ENCODE data around the gene SIRT4. TPM values are rescaled to one million over a fixed set of nuclear protein-coding genes. Genes with fewer than 3 reads are reported as not detected.

The SIRT4 gene
- total RNA-seq, 1 donor from 2014 or later: 3.4 TPM

DNA sequence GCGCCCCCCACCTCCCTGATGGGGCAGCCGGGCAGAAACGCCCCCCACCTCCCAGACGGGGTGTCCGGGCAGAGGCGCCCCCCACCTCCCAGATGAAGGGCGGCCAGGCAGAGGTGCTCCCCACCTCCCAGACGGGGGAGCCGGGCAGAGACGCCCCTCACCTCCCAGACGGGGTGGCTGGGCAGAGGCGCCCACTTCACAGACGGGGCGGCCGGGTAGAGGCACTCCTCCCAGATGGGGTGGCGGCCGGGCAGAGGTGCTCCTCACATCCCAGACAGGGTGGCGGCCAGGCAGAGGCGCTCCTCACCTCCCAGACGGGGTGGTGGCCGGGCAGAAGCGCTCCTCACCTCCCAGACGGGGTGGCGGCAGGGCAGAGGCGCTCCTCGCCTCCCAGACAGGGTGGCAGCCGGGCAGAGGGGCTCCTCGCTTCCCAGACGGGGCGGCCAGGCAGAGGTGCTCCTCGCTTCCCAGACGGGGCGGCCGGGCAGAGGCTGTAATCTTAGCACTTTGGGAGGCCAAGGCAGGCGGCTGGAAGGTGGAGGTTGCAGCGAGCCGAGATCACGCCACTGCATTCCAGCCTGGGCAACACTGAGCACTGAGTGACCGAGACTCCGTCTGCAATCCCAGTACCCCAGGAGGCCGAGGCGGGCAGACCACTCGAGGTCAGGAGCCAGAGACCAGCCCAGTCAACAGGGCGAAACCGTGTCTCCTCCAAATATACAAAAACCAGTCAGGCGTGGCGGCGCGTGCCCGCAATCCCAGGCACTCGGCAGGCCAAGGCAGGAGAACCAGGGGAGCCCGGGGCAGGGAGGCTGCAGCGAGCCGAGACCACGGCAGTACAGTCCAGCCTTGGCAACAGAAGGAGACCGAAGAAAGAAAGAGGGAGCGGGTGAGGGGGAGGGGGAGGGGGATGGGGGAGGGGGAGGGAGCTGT lies 23.7 kb upstream of the SIRT4 start:
- DNase-seq: no peak

DNA sequence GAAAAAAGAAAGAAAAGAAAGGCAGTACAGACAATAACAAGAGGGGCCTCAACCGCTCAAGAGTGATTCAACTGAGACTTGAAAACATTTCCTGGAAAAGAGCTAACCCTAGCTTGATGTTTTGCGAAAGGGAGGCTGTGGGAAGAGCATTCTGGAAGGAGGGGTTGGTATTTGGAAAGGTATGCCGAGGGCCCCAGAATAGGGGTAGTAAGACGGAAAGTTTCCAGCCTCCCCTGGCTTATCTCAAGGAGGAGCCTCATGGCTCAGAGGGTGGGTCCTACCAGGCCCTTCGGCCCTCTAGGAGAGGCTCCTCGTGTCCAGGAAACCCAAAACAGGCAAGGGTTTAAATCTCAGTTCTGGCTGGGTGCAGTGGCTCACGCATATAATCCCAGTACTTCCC lies 18.8 kb upstream of the SIRT4 start:
- no peak for DNase-seq

DNA sequence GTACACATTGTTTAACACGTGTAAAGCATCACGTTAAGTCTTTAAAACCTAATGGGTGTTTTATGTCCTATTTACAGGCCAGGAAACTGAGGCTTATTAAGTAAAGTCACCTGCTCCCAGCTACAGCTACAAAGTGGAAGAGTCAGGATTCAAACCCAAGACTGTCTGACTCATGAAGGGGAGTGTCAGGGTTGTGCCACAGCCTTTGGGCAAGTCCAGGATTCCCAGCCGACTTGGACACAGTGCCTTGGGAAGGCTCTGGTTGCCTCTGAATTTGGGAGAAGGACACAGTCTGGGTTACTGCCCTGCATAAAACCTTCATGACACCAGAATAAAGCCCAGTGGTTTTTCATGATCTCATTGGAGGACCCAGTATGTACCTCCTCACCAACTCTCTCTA lies 17.7 kb upstream of the SIRT4 start:
- DNase-seq: no peak

DNA sequence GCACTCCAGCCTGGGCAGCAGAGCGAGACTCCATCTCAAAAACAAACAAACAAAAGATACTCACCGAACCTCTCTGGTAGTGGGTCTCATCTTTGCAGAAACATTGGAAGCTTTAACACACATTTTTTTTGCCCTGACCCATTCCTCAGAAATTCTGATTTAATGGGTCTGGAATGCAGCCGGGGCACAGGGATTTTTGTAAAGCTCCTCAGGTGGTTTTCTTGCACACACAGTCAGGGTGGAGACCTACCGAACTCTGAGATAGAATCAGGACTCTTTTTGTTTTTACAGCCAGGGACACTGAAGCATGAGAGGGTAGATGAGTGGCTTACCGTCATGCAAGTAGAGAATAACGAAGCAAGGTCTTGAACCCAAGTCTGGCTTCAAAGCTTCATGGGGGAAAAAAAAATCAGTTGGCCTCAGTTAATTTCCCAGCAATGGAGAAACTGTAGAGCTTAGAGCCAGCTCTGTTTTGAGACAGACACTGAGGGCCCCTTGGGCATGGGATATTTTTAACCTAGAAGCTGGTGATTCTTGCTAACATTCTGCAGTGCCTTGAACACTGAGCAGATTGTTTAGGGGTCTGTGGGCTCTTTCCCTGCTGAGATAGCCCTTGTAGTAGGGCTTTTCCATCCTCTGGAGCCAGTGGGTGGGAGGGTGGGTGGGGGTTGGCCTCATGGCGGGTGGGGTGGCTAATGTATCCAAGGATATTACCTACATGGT lies 15.2 kb upstream of the SIRT4 start:
- no peak for DNase-seq

DNA sequence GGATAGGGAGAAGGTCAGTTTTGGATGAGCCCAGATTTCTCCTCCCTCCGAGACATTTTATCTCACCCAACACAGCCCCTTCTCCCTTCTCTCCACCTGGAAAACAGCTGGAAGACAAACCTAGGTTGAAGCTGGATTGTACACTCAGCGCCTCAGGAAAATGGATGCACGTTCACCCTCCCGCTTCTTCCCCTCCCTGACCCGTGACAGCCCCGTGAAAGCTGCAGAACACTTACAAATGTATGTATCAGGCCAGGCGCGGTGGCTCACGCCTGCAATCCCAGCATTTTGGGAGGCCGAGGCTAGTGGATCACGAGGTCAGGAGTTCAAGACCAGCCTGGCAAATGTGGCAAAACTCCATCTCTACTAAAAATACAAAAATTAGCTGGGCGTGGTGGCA lies 14.6 kb upstream of the SIRT4 start:
- DNase-seq: no peak

DNA sequence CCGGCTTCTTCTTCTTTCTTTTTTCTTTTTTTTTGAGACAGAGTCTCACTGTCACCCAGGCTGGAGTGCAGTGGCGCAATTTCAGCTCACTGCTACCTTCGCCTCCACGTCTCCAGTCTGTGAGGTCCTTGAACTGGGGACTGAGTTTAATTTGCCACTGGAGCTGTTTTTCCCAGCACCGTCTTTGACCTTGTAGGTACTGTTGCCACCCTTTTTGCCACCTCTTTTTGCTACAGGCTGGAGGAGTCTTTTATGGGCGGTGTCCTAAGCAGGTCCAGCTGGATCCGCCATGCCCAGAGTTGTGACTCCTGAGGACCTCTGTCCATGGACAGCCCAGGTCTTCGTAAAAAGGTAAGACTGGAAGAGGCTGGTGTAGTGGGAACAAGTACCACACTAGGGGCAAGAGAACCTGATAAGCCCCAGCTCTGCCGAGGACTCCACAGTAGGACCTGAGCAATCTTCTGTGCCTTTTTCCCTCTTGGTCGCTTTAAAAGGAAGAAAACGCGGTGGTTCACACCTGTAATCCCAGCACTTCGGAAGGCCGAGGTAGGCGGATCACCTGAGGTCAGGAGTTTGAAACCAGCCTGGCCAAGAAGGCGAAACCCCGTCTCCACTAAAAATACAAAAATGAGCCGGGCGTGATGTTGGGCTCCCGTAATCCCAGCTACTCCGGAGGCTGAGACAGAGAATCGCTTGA lies 11.4 kb upstream of the SIRT4 start:
- peak; percentile 20 for DNase-seq

DNA sequence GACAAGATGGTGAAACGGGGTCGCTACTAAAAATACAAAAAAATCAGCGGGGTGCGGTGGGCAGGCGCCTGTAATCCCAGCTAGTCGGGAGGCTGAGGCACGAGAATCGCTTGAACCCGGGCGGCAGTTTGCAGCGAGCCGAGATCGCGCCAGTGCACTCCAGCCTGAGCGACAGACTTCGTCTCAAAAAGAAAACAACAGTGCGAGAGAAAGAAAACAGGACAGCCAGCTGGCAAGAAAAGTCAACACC lies 9.8 kb upstream of the SIRT4 start:
- DNase-seq: no peak

DNA sequence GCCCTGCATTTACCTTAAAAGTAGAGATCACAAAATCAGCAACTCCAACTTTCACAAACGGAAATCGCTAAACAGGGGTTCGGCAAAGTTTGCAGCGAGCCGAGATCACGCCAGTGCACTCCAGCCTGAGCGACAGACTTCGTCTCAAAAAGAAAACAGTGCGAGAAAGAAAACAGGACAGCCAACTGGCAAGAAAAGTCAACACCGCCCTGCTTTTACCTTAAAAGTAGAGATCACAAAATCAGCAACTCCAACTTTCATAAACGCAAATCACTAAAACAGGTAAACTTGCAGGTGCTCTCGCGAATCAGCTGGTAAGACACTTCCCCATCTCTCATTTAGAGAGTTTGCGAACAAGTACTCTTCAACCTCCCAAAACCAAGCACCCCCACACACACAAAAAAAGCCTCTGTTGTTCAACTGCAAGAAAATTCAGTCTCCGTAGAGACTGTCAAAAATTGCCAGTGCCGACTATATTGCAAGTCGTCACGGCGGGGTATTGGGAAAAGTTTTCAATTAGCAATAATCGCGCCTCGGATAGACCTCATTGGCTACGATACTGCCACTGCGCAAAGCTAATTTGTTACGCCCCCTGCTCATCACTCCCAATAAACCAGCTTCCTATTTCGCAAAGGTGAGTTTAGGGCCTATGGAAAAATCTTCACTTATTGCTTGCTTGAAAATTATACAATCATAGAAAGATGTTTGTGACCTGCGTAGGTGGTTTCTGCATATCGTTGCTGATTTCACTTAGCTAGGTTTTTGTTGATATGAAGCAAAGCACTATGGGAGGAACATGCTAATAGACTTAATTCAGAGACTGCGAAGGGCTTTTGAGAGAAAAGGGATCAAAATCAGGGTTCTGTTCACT lies 9.2 kb upstream of the SIRT4 start, which contains the start of gene RNU4-1:
Gene RNU4-1, minus strand, starts transcription at position 577 of the 871 bp plus-strand sequence.
- peak; percentile 88 for DNase-seq

DNA sequence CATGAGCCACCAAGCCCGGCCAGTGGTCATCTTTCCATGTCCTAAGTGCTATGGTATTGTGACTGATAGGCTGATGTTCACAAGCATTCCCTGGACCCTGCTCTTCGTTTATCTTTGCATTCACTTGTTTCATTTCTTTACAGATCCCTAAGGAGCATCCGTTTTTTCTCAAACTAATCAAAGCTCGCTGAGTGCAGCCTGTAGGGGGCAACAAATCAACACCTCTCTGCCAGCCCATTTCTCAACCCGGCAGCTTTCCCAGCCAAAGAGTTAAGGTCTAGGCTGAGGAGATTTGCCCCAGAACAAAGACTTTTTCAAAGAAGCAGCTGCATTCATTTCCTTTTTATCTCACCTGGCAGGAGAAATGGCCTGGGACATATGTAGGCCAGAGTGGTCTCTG lies 12.1 kb downstream of the SIRT4 start:
- peak; percentile 34 for DNase-seq

DNA sequence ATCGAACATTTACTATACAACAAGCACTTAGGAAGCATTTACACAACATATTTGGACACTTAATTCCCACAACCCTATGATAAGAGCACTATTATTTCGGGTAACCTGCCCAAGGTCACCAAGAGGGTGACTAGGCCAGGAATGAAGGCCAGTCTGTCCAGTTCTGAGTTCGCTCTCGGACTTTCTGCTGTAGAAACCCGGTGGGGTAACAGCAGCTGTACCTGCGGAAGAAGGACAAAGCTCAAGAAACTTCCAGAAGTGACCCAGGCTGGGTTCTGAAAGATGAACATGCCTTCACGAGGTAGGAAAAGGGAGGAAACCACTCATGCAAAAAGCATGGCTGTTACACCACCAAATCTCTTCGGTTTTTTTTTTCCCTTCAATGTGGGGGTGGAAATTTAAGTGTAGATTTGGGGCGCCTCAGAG lies 14.7 kb downstream of the SIRT4 start:
- no peak for DNase-seq

DNA sequence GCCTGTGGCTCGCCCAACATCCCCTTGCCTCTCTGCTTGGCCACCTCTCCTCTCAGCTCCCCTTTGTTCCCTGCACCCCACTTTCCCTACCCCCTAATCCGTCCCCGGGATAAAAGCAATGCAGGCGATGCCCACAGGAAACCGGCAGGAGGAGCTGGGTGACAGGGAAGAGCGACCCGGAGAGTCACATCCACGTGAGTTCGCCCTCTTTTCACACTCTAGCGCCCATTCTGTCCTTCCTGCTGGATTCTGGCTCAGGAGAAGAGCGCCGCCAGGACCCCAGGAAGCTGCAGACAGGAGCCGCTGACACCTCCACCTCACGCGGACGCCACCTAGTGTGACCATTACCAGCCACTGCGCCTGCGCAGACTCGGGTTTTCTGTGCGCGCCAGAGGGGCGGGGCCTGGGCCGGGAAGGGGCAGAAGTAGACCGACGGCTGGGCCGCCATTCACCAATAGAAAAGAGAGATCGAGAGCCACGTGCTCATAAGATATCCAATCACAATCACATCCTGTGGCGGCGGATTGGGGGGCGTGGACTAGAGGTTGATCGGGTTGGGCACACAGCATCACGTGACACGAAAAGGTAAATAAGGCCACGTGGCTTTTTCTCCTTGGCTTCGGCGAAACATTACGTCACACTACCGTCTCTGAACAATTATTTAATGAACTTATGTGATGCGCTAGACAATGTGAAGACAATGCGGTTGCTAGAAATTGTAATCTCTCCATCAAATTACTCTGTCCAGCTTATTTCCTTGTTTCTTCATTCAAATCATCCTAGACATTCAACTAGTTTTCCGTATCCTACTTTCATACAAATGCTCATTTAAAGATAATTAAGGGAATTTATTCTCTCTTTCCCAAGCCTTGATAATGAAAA lies 15.3 kb downstream of the SIRT4 start:
- peak; percentile 99 for DNase-seq

DNA sequence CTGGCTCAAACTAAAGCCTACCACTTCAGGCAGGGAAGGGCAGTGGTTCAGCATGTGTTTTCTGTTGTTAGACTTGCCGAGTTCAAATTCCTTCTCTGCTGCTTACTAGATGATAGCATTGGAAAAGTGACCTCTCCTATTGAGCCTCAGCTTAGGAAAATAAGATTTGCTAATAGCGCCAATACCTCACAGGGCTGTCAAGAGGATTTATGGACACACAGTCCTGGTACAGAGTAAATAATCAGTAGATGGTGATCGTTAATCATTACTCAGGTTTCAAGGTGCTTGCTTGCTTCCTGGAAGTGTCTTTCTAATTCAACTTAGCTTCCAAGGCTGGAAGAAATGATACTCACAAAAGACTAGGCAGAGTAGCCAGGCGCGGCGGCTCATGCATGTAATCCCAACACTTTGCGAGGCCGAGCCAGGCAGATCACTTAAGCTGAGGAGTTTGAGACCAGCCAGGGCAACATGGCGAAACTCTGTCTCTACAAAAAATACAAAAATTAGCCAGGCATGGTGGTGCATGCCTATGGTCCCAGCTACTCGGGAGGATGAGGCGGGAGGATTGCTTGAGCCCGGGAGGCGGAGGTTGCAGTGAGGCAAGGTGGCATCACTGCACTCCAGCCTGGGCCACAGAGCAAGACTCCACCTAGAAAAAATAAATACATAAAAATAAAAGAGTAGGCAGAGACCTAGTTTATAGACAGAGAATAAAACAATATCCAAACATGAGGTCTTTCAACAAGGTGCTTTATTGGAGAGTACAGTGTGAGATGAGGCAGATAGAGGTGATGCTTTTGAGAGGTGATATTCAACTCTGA lies 19.5 kb downstream of the SIRT4 start:
- DNase-seq: no peak

DNA sequence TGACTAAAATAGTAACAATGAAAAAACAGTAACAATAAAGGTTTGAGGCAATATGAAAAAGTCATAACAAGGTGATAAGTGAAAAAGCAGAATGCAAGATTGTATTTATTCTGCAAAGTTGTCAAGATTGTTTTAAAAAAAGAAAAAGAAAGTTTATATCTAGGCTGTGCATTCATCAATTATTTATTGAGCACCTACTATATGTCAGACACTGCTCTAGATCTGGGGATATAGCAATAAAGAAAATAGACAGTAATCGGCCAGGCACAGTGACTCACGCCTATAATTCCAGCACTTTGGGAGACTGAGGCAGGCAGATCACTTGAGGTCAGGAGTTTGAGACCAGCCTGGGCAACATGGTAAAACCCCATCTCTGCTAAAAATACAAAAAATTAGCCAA lies 21.7 kb downstream of the SIRT4 start:
- DNase-seq: no peak

DNA sequence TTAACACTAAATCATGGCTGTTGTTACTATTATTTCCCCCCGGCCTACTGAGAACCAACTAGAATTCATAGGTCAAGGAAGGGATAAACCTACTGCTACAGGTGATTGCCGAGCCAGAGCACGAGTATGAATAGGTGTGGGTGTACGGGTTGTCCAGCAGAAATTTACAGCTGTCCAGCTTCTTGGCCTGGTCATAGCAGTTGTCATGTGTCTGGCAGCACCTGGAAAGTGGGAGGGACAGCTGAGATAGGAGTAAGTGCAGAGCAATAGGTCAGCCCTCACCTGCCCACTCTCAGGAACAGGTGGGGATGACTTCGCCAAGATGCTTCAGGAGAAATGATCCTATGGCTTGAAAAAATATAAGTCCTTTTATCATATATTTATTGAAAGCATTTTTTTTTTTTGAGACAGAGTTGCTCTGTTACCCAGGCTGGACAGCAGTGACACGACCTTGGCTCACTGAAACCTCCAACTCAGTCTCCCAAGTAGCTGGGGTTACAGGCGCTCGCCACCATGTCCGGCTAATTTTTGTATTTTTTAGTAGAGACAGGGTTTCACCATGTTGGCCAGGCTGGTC lies 22.8 kb downstream of the SIRT4 start:
- DNase-seq: no peak

DNA sequence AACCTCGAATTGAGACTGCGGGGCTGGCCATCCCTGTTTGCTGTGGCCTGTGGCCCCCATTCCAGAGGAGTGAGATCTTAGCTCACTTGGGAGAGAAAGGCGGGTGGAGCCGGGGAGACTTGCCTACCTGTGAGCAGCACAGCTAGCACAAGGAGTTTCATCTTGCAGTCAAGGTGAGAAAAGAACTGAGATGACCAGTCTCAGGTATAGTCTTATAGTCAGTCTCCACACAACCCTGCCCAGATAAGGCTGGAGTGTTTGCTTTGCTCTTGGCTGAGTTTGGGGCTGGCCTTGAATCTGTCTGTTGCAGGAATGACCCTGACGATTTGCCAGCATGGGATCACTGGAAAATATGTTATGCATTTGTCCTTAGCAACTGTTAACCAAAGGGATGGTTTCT lies 25.5 kb downstream of the SIRT4 start, which contains the start of gene PLA2G1B:
Gene PLA2G1B, minus strand, starts transcription at position 187 of the 400 bp plus-strand sequence. Its CDS starts 26 bp downstream, at position 161.
- no peak for DNase-seq

DNA sequence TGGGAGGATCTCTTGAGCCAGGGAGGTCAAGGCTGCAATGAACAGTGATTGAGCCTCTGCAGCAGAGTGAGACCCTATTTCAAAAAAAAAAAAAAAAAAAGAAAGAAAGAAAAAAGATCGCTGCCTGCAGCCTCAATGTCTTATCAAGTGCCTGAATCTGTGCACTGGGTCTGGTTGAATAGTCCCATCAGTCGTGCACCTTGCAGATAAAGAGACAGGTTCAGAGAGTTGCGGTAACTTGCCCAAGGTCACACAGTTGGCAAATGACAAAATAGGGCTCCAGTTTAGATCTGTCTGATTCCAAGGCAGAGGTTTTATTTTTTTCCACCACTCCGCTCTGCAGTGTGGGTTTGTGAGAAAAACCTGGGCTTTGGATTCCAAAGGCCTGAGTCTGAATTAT lies 26.1 kb downstream of the SIRT4 start:
- DNase-seq: no peak

DNA sequence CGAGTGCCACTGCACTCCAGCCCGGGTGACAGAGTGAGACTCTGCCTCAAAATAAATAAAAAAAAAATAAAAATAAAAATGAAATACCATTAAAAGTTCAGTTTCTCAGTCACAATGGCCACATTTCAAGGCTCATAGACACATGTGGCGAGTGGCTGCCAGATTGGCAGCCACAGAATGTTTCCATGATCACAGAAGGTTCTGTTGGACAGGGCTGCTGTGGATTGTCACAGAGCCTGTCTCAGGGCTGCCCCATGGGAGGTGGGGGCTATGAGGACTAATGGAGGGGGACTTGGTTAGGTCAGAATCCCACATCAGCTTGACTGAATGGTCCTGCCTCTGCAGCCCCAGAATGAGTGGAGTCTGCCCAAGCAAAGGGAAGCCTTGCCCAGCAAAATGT lies 29.3 kb downstream of the SIRT4 start:
- DNase-seq: no peak

DNA sequence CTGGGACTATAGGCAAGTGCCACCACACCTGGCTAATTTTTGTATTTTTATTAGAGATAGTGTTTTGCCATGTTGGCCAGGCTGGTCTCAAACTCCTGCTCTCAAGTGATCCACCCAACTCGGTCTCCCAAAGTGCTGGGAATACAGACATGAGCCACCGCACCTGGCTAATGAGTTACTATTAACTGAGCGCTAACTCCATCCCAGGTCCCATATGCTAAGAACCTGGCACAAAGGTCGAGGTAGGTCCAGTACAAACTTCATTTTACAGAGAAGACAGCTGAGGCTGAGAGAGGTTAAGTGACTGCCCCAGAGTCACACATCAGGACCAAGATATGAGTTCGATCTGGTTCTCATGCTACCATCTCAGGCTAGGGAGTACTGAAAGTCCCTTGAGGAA lies 29.9 kb downstream of the SIRT4 start:
- no peak for DNase-seq

DNA sequence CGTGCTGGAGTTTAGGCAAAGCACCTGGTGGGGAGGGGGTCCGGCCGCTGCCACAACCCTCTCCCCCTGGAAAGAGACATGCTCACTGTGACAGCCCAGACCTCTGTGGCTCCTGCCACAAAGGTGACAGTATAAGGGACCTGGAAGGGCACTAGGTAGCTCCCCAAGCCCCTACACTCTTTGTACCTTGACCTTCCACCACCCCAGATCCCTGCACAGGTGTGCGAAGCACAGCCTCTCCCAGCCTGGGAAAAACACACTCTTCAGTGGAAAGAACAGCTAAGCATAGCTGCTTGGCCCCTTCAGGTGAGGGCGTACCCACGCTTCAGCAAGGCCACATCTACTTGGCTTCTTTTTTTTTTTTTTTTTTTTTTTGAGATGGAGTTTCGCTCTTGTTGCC lies 30.4 kb downstream of the SIRT4 start:
- no peak for DNase-seq

DNA sequence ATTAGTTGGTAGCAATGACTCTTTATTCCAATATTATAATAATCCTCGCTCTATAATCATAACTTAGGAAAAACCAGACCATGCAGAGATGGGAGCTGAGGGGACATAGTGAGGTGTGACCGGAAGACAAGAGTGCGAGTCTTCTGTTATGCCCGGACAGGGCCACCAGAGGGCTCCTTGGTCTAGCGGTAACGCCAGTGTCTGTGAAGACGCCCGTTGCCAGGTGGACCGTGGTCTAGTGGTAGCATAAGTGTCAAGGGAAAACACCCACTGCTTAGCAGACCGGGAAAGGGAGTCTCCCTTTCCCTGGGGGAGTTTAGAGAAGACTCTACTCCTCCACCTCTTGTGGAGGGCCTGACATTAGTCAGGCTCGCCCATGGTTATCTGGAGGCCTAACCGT lies 33.3 kb downstream of the SIRT4 start:
- DNase-seq: peak; percentile 56

Data from dermis blood vessel endothelial cell (primary cell).